Activated T-cell treated with anti-CD3 and anti-CD28 coated beads for 24 hours (primary cell): ENCODE data around the gene NUDT16L1.
"Not testable (repeated sequence)": the region's sequence is repeated elsewhere in the genome, so short reads cannot be mapped to it uniquely, and the experiment has no call there.

Experiments
- DNase-seq: peaks from one replicate; pipeline ENCODE4 v3.0.0-alpha.2; 2020; ENCODE audit warnings: low read depth

Gene NUDT16L1

GRCh38 chr16:4724661-4725270 lies 31.4 kb downstream of the NUDT16L1 start:
- DNase-seq = no peak

- no peak for DNase-seq
These were observed 33.3 kb downstream of the NUDT16L1 start for GRCh38 chr16:4726616-4727015.

GRCh38 chr16:4728676-4729075 lies 35.3 kb downstream of the NUDT16L1 start:
- no peak for DNase-seq

GRCh38 chr16:4729876-4730275 lies 36.5 kb downstream of the NUDT16L1 start:
- DNase-seq = no peak

GRCh38 chr16:4733211-4733742 lies 39.9 kb downstream of the NUDT16L1 start:
- no peak for DNase-seq

- DNase-seq = no peak
These were observed 40.3 kb downstream of the NUDT16L1 start for GRCh38 chr16:4733747-4734062.

GRCh38 chr16:4734063-4734729 lies 40.8 kb downstream of the NUDT16L1 start, which contains the start of the genes ANKS3 and DNAAF8:
ANKS3 (minus strand) TSS chr16:4734271; CDS start chr16:4730149, 4,122 bp downstream.
DNAAF8 (plus strand) TSS chr16:4734537; CDS start chr16:4736515, 1,978 bp downstream.
- peak; percentile 79 for DNase-seq

- peak; percentile 90 for DNase-seq
These were observed 41.6 kb downstream of the NUDT16L1 start for GRCh38 chr16:4734730-4735535.

GRCh38 chr16:4736546-4736945 lies 43.2 kb downstream of the NUDT16L1 start:
- DNase-seq = no peak

GRCh38 chr16:4737545-4737944 lies 44.2 kb downstream of the NUDT16L1 start:
- no peak for DNase-seq

- not testable (repeated sequence) for DNase-seq
These were observed 45.0 kb downstream of the NUDT16L1 start for GRCh38 chr16:4738370-4738769.

- DNase-seq = no peak
These were observed 50.0 kb downstream of the NUDT16L1 start for GRCh38 chr16:4743226-4743878.

- no peak for DNase-seq
These were observed 51.4 kb downstream of the NUDT16L1 start for GRCh38 chr16:4744555-4745273.

- no peak for DNase-seq
These were observed 51.9 kb downstream of the NUDT16L1 start for GRCh38 chr16:4745274-4745569.
